Kidney epithelial cell (primary cell): Measurements from ENCODE around the gene SP7. TPM values are rescaled to one million over a fixed set of nuclear protein-coding genes. Genes with fewer than 3 reads are reported as not detected.
"Not testable (repeated sequence)": the region's sequence is repeated elsewhere in the genome, so short reads cannot be mapped to it uniquely, and the experiment has no call there.

Source experiments
- DNase-seq: peaks from one replicate; pipeline ENCODE4 v3.0.0-alpha.2; 2010; ENCODE audit warnings: low read depth
- H3K27me3 ChIP-seq: 2 replicates; pipeline ENCODE4 v1.6.0; 2011; ENCODE audit warnings: low read length; ENCODE audit not compliant: control insufficient read depth, insufficient read depth
- H3K36me3 ChIP-seq: 2 replicates; pipeline ENCODE4 v1.5.1; 2011; ENCODE audit warnings: low read length; ENCODE audit not compliant: control insufficient read depth, insufficient read depth
- H3K4me3 ChIP-seq: 2 replicates; pipeline ENCODE4 v1.5.1; 2011; ENCODE audit warnings: low read depth, mild to moderate bottlenecking, control low read depth, low read length
- total RNA-seq: library from RNA; depleted of rRNA; stranded (reverse); fragments of >200 nt; gene quantifications from 2 replicates; pipeline ENCODE4 v1.2.3, GENCODE V29; 2015
- TF ChIP-seq, protein P1 (sequence below): IDR thresholded peaks from 2 replicates; pipeline ENCODE4 v1.5.1; 2011; ENCODE audit warnings: mild to moderate bottlenecking, moderate library complexity, low read length, control low read depth, inconsistent platforms; ENCODE audit not compliant: insufficient read depth, poor library complexity, severe bottlenecking

The SP7 gene
- total RNA-seq, 1 donor from 2014 or later = not detected

DNA sequence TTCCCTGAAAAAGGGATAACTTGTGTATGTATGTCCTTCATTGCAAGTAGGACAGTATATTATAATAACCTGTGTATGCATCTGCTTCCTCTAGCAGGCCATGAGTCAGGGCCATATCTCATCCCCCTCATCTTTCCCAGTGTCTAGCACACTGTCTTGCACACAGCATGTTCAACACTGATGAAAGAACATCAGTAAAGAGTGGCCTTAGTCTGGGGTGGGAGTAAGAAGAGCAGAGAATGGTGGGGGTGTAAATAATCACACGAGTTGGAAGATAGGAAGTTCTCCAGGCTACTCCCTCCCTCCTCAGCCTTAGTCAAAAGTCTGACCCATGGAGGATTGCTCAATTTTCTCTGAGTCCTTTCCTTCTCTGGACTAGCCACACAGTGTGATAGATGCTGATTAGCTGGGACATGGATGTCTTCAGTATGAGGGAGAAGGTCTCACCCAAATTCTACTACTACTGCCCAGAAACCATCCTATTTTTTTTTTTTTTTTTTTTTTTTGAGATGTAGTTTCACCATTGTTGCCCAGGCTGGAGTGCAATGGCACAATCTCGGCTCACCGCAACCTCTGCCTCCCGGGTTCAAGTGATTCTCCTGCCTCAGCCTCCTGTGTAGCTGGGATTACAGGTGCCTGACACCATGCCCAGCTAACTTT, 29.2 kb upstream of the SP7 start:
- no peak for DNase-seq
- no peak overlapping the region for H3K4me3 ChIP-seq
- H3K27me3 ChIP-seq = no peaks in the 10 kb centered on the region
- no peaks in the 10 kb centered on the region for H3K36me3 ChIP-seq
- TF ChIP-seq, protein P1, sequence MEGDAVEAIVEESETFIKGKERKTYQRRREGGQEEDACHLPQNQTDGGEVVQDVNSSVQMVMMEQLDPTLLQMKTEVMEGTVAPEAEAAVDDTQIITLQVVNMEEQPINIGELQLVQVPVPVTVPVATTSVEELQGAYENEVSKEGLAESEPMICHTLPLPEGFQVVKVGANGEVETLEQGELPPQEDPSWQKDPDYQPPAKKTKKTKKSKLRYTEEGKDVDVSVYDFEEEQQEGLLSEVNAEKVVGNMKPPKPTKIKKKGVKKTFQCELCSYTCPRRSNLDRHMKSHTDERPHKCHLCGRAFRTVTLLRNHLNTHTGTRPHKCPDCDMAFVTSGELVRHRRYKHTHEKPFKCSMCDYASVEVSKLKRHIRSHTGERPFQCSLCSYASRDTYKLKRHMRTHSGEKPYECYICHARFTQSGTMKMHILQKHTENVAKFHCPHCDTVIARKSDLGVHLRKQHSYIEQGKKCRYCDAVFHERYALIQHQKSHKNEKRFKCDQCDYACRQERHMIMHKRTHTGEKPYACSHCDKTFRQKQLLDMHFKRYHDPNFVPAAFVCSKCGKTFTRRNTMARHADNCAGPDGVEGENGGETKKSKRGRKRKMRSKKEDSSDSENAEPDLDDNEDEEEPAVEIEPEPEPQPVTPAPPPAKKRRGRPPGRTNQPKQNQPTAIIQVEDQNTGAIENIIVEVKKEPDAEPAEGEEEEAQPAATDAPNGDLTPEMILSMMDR = no peak

DNA sequence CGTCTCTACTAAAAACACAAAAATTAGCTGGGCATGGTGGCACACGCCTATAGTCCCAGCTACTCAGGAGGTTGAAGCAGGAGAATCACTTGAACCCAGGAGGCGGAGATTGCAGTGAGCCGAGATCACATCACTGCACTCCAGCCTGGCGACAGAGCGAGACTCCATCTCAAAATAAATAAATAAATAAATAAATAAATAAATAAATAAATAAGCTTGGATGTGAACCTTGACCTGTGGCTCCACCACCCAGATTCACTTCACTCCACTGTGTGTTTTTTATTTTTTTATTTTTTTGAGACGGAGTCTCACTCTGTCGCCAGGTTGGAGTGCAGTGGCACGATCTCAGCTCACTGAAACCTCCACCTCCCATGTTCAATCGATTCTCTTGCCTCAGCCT, 25.5 kb upstream of the SP7 start:
- H3K36me3 ChIP-seq, H3K4me3 ChIP-seq, H3K27me3 ChIP-seq, DNase-seq: not testable (repeated sequence)

DNA sequence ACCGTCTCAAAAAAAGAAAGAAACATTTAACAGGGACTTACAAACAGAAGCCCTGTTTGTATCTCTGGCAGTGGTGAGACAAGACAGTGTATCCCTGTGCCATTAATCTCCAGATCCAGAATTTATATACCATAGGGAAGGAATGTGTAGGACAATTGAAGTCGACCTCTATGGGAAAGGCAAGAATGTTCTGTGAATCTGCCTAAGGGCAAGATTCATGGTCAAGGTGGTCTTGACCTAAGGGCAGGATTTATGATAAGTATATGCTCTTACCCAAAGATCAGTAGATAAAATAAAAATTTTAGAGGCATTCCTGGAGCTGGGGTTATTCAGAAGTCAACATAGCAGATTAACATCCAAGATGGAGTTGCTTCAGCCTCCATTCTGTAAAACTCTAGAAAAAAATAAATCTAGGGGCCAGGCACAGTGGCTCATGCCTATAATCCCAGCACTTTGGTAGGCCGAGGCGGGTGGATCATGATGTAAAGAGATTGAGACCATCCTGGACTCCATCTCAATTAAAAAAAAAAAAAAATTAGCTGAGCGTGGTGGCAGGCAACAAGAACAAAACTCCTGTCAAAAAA, 22.8 kb upstream of the SP7 start:
- H3K27me3 ChIP-seq = no peaks in the 10 kb centered on the region
- no peak for DNase-seq
- TF ChIP-seq, protein P1 = no peak
- no peaks in the 10 kb centered on the region for H3K36me3 ChIP-seq
- no peak overlapping the region for H3K4me3 ChIP-seq

DNA sequence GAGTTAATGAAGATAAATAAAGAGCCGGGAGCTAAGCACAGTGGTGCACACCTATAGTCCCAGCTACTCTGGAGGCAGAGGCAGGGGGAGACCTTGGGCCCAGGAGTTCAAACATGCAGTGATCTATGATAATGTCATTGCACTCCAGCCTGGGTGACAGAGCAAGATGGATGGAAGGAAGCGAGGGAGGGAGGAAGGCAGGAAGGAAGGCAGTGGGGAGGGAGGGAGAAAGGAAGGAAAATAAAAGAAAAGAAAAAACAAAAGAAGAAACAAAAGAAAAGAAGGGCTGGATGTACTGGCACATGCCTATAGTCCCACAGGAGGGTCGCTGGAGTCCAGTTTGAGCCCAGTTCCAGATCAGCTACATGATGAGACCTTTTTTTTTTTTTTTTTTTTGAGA, 19.0 kb upstream of the SP7 start:
- DNase-seq = no peak
- Histone ChIP-seq H3K4me3 (no peak overlapping the region), H3K36me3 (no peaks in the 10 kb centered on the region), H3K27me3 (no peaks in the 10 kb centered on the region)
- TF ChIP-seq, protein P1 = no peak

DNA sequence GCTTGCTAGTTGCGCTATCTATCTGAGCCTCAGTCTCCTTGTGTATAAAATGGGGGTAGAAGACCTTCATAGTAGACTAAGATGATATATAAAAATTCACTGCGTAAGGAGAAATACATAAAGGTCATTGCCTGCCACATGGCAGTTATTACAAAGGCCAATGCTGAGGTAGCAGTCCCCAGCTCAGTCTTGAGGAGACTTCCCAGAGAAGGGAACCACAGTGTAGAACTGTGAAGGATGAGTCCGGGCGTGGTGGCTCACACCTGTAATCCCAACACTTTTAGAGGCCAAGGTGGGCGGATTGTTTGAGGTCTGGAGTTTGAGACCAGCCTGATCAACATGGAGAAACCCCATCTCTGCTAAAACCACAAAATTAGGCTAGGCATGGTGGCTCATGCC, 17.1 kb upstream of the SP7 start:
- H3K36me3 ChIP-seq = no peaks in the 10 kb centered on the region
- TF ChIP-seq, protein P1 = no peak

DNA sequence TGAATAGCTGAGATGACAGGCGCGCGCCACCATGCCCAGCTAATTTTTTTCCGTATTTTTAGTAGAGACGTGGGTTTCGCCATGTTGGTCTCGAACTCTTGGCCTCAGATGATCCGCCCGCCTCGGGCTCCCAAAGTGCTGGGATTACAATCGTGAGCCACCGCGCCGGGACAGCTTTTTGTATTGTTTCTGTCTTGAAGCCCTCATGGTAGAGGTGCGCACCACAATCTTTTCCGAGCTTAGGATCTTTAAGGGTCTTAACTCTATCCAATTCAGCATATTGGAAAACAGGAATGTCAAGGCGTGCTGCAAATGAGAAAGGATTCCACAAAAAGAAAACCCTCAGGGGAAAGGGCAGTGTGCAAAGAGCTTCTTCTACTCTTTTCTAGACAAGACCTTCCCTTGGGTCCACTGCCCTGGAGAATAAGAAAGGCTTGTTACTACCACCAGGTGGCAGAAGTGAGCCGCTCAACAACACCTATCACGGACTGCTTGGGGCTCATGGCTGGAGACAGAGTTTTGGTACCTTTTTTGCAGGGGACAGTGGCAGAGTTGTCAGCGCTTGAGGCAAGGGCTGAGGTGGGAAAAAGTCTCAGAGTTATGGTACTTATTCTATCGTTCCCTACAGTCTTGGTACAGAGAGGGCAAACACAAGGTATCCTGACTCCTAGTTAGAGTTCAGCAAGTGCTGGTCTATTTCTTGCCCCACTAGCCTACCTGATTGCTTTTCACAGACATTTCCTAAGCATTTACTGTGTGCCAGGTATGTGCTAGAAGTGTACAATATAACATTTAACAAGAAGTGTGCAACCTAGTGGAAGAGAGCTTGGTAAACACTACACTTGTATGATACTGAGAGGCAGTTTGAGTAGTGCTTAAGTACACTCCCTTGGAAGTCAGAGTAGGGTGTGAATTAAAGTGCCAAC, 16.4 kb upstream of the SP7 start:
- TF ChIP-seq, protein P1 = peak; percentile 74
- Histone ChIP-seq H3K36me3 (no peaks in the 10 kb centered on the region), H3K4me3 (no peak overlapping the region), H3K27me3 (no peaks in the 10 kb centered on the region)
- no peak for DNase-seq

More for the DNA sequence above, 17.1 kb upstream of the SP7 start:
- Histone ChIP-seq H3K4me3 (no peak overlapping the region), H3K27me3 (no peaks in the 10 kb centered on the region)
- no peak for DNase-seq
